Forelimb muscle (tissue), 1 donor: ENCODE measurements around the gene SRGAP1. TPM values are rescaled to one million over a fixed set of nuclear protein-coding genes. Genes with fewer than 3 reads are reported as not detected.

Experiments used
- DNase-seq: peaks from one replicate; pipeline ENCODE4 v3.0.0-alpha.2; 2013; ENCODE audit warnings: low read depth
- polyA plus RNA-seq: library from polyadenylated mRNA; unstranded; fragments of 120-200 nt; gene quantifications from one replicate; pipeline ENCODE4 v1.2.1, GENCODE V29; 2013; ENCODE audit not compliant: insufficient read length

SRGAP1 gene
- polyA plus RNA-seq, 1 donor: 5.9 TPM

DNA sequence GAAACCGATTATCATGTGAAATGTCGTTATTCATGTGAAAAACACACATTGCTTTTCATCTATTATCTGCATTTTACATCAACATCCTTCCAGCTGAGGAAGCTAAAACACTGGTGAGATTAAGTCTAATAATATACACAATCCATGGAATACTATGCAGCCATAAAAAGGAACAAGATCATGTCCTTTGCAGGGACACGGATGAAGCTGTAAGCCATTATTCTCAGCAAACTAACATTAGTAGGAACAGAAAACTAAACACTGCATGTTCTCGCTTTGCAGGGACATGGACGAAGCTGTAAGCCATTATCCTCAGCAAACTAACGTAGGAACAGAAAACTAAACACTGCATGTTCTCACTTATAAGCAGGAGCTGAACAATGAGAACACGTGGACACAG lies 359.3 kb downstream of the SRGAP1 start:
- DNase-seq: no peak

DNA sequence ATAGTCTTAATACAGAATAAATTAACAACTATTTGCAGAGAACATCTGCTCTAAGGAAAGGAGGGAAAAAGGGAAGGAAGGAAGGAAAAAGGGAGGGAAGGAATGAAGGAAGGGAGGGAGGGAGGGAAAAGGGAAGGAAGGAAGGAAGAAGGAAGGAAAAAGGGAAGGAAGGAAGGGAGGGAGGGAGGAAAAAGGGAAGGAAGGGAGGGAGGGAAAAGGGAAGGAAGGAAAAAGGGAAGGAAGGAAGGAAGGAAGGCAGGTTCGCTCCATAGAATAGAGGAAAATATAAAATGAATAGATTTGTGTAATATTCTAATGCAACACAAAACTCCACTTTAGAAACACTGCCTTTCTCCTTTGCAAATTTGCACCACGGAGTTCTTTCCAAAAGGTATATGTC lies 361.0 kb downstream of the SRGAP1 start:
- DNase-seq: no peak

DNA sequence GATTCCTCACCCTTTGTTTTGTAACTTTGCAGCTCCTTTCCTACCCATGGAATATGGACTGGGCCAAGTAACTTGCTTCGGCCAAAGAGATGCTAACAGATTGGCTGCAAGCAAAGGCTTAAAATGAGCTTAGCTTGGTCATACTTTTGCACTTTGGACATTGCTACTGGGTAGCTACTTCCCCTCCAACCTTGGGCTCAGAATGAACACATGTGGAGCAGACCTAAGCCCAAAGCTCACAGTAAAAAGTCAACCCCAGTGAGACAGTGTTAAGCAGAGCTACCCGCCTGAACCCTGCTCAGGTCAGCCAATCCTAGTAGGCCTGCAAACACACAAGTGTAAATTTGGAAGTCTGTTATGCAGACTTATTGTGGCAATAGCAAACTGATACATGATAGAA lies 363.0 kb downstream of the SRGAP1 start:
- no peak for DNase-seq

Other genes starting within 250 kb of the SRGAP1 start
- 10.4 TPM for gene DPY19L2, start 176.2 kb upstream of the SRGAP1 start, polyA plus RNA-seq
- gene RXYLT1, start 64.8 kb upstream of the SRGAP1 start, polyA plus RNA-seq: 17.5 TPM